RCC 7860 (cell line): ENCODE data around the gene DVL1.

Experiments
- DNase-seq: peaks from one replicate; pipeline ENCODE4 v3.0.0-alpha.2; 2015; ENCODE audit warnings: low spot score
- FAIRE-seq: peaks from 2 replicates; lab custom pipeline; 2012; peaks lifted over from hg19 to GRCh38; lab: Jason Lieb, UNC

The DVL1 gene

DNA sequence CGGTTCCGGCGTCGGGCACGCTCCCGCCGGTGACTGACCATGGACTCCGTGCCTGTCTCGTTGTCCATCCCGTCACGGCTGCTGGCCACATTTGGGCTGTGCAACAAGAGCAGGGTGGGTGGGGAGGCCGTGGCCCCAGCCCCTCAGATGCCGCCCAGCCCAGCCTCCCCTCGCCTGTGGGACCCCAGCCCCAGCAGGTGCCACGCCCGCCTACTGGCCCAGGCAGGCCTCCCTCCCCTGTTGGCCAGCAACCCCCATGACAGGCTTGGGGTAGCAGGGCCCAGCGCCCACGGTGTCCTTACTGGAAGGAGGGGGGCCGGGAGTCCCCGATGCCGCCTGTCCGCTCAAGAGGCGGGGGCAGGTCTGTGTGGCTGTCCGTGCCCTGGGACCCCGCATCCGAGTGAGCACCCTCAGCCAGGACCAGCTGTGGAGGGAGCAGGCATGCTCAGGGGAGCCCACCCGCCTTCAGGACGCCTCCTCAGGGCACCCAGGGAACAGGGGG, 7.1 kb downstream of the DVL1 start:
- DNase-seq = no peak
- no peak for FAIRE-seq

DNA sequence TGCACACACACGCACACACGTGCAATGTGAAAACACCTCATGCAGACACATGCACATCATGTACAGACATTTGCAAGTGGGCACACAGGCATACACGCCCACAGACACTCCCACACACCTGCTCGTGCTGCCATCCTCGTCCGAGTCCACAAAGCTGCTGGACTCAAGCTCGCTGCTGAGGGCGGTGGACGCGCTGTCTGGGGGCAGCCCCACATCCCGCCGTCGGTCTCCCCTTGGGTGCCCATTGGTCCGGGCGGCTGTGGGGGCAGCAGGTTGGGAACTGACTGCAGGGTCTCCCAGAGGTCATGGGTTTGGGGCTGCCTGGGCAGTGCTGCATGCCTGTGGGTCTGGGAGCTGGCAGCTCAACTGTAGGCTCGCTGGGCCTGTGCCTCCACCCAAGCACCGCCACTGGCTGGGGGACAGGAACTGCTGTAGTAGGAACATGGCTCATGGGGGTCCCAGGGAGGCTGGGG, 7.6 kb downstream of the DVL1 start:
- no peak for DNase-seq
- no peak for FAIRE-seq

DNA sequence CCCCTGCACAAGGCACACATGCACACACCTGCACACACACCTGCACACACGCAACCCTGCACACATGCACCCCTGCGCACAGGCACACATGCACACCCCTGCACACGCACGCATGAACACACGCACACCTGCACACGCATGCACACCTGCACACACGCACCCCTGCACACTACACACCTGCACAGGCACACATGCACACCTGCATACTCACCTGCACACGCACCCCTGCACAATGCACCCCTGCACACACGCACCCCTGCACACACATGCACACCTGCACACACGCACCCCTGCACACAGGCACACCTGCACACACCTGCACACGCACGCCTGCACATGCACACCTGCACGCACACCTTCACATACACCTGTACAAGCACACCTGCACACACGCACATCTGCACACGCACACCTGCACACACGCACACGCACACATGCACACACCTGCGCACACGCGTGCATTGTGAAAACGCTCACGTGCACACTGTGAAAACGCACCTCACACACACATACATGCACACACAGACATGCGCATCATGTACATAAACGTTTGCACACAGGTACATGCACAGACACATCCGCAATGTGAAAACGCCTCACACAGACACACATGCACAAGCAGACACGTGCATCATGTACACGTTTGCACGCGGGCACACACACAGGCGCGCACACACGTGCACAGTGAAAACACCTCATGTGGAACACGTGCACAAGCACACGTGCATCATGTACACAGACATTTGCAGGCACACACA, 8.2 kb downstream of the DVL1 start:
- FAIRE-seq (no peak), DNase-seq (no peak)

DNA sequence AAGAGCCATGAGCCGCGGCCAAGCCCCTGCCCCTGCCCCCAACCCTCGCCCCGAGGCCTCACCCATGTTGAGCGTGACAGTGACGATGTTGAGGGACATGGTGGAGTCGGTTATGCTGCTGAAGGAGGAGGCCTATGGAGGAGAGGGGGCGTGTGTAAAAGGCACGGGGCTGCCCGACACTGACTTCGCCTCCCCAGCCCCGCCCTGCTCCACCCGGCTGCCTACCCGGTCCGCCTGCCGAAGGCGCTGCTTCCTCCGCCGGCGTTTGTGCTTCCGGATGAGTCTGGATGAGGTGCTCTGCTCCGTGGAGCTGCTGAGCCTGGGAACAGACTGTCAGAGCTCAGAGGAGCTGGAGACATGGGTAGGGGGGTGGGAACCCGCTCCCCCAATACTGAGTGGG, 9.0 kb downstream of the DVL1 start:
- FAIRE-seq (no peak), DNase-seq (no peak)

DNA sequence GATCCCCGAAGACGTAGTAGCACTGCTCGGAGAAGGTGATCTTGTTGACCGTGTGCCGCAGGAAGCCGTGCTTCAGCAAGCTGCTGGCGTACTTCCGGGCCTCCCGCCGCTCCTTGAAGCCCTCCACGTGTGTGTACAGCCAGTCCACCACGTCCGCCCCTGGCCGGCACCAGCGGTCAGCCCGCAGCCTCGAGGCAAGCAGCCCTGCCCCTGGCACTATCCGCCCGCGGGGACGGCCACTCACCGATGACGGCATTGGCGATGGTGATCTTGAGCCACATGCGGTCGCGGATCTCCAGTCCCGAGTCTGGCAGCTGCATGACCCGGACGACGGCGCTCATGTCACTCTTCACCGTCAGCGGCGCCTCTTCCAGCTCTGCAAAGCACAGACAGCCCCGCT, 10.9 kb downstream of the DVL1 start:
- FAIRE-seq (no peak), DNase-seq (no peak)

DNA sequence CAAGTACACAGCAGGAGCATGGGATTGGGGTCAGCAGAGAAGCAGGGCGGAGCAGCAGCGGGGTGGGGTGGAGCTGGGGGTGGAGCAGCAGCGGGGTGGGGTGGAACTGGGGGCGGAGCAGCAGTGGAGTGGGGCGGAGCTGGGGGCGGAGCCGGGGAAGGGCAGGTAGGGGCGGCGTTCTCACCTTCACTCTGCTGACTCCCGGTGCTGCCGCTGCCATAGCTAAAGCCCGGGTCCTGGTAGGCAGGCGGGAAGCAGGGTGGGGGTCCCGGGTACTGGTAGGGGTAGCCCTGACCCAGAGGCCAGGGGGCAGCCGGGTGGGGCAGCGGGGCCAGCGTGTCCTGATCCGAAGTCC, 11.4 kb downstream of the DVL1 start:
- FAIRE-seq (no peak), DNase-seq (no peak)

GRCh38 chr1:1336931-1337792, 12.1 kb downstream of the DVL1 start:
- DNase-seq (no peak), FAIRE-seq (no peak)

GRCh38 chr1:1336446-1336845, 12.8 kb downstream of the DVL1 start:
- FAIRE-seq = no peak

GRCh38 chr1:1335792-1336248, 13.4 kb downstream of the DVL1 start:
- no peak for FAIRE-seq
- no peak for DNase-seq

More at GRCh38 chr1:1336446-1336845, 12.8 kb downstream of the DVL1 start:
- DNase-seq = no peak

GRCh38 chr1:1335283-1335682, 13.9 kb downstream of the DVL1 start:
- no peak for DNase-seq
- no peak for FAIRE-seq

- FAIRE-seq = no peak
Observed at GRCh38 chr1:1334835-1335234, 14.4 kb downstream of the DVL1 start.

GRCh38 chr1:1333551-1334241, 15.5 kb downstream of the DVL1 start:
- FAIRE-seq (no peak), DNase-seq (no peak)

More at GRCh38 chr1:1334835-1335234, 14.4 kb downstream of the DVL1 start:
- DNase-seq = no peak

DNA sequence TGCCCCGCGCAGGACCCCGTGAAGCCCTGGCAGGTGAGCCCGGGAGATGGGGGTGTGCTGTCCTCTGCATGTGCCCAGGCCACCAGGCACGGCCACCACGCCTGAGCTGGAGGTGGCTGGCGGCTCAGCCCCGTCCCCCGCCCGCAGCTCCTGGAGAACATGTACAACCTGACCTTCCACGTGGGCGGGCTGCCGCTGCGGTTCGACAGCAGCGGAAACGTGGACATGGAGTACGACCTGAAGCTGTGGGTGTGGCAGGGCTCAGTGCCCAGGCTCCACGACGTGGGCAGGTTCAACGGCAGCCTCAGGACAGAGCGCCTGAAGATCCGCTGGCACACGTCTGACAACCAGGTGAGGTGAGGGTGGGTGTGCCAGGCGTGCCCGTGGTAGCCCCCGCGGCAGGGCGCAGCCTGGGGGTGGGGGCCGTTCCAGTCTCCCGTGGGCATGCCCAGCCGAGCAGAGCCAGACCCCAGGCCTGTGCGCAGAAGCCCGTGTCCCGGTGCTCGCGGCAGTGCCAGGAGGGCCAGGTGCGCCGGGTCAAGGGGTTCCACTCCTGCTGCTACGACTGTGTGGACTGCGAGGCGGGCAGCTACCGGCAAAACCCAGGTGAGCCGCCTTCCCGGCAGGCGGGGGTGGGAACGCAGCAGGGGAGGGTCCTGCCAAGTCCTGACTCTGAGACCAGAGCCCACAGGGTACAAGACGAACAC, 16.3 kb downstream of the DVL1 start:
- no peak for DNase-seq
- FAIRE-seq = no peak

DNA sequence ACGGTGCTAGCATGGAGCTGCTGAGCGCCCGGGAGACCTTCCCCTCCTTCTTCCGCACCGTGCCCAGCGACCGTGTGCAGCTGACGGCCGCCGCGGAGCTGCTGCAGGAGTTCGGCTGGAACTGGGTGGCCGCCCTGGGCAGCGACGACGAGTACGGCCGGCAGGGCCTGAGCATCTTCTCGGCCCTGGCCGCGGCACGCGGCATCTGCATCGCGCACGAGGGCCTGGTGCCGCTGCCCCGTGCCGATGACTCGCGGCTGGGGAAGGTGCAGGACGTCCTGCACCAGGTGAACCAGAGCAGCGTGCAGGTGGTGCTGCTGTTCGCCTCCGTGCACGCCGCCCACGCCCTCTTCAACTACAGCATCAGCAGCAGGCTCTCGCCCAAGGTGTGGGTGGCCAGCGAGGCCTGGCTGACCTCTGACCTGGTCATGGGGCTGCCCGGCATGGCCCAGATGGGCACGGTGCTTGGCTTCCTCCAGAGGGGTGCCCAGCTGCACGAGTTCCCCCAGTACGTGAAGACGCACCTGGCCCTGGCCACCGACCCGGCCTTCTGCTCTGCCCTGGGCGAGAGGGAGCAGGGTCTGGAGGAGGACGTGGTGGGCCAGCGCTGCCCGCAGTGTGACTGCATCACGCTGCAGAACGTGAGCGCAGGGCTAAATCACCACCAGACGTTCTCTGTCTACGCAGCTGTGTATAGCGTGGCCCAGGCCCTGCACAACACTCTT, 17.0 kb downstream of the DVL1 start:
- DNase-seq (no peak), FAIRE-seq (no peak)

DNA sequence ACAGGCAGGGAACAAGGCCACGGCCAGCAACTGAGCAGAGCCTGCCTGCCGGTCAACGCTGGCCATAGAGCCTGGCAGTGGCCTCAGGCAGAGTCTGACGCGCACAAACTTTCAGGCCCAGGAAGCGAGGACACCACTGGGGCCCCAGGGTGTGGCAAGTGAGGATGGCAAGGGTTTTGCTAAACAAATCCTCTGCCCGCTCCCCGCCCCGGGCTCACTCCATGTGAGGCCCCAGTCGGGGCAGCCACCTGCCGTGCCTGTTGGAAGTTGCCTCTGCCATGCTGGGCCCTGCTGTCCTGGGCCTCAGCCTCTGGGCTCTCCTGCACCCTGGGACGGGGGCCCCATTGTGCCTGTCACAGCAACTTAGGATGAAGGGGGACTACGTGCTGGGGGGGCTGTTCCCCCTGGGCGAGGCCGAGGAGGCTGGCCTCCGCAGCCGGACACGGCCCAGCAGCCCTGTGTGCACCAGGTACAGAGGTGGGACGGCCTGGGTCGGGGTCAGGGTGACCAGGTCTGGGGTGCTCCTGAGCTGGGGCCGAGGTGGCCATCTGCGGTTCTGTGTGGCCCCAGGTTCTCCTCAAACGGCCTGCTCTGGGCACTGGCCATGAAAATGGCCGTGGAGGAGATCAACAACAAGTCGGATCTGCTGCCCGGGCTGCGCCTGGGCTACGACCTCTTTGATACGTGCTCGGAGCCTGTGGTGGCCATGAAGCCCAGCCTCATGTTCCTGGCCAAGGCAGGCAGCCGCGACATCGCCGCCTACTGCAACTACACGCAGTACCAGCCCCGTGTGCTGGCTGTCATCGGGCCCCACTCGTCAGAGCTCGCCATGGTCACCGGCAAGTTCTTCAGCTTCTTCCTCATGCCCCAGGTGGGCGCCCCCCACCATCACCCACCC, 17.9 kb downstream of the DVL1 start, which contains the start of gene TAS1R3:
Gene TAS1R3 (plus strand): TSS at position 213 of the 898 bp plus-strand sequence. CDS start 66 bp downstream, at position 279.
- FAIRE-seq = no peak
- DNase-seq = no peak

DNA sequence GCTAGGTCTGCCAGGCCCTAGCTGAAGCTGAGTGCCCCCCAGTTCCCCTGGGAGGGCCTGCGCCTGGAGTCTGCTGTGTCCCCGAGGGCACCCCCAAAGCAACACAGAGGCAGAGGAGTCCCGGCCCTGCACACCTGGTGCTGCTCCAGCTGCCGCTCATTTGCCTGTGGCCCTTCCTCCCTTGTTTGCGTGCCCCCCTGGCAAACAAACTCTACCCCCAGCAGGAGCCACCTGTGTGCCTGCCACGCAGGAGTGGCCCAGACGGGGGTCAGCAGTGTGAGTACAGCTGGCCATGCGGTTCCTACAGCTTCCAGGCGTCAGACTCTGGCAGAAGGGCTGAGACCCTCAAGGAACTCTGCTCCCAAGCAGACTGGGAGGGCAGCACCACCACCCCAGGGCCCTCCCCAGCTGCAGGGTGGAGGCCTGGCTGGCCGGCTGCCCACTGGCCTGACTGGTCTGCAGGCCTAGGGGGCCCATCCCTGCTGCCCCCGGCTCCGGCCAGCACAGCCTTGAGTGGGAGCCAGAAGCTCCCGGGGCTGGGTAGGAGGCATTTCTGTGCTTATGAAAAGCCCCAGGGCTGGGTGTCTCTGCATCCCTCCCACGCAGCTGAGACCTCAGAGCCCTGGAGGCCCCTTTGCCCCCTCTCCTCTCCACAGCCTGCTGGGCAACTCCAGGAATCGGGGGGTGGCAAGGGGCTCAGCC, 18.7 kb downstream of the DVL1 start:
- FAIRE-seq (no peak), DNase-seq (no peak)

- DNase-seq (no peak), FAIRE-seq (no peak)
Observed at GRCh38 chr1:1329304-1330210, 19.7 kb downstream of the DVL1 start.
